Hepatocyte (in vitro differentiated cells): ENCODE measurements around the gene MATR3.
"Not testable (repeated sequence)": the region's sequence is repeated elsewhere in the genome, so short reads cannot be mapped to it uniquely, and the experiment has no call there.

Source experiments
- EZH2 ChIP-seq: fragments of 200-600 bp; sonication (generic); IDR thresholded peaks from 2 replicates; pipeline ENCODE4 v1.6.1; 2016; ENCODE audit warnings: antibody characterized with exemption, mild to moderate bottlenecking, borderline replicate concordance
- TF ChIP-seq, protein P1 (sequence below): fragments of 200-600 bp; sonication (generic); IDR thresholded peaks from 2 replicates; pipeline ENCODE4 v1.5.1; 2016; ENCODE audit warnings: antibody characterized with exemption, mild to moderate bottlenecking; ENCODE audit not compliant: poor library complexity

DNA sequence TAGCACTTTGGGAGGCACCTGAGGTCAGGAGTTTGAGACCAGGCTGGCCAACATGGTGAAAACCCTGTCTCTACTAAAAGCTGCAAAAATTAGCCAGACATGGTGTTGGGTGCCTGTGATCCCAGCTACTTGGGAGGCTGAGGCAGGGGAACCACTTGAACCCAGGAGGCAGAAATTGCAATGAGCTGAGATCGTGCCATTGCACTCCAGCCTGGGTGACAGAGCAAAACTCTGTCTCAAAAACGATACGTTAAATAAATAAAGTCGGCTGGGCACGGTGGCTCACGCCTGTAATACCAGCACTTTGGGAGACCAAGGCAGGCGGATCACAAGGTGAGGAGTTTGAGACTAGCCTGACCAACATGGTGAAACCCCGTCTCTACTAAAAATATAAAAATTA is 62.4 kb downstream of the MATR3 start:
- TF ChIP-seq, protein P1, sequence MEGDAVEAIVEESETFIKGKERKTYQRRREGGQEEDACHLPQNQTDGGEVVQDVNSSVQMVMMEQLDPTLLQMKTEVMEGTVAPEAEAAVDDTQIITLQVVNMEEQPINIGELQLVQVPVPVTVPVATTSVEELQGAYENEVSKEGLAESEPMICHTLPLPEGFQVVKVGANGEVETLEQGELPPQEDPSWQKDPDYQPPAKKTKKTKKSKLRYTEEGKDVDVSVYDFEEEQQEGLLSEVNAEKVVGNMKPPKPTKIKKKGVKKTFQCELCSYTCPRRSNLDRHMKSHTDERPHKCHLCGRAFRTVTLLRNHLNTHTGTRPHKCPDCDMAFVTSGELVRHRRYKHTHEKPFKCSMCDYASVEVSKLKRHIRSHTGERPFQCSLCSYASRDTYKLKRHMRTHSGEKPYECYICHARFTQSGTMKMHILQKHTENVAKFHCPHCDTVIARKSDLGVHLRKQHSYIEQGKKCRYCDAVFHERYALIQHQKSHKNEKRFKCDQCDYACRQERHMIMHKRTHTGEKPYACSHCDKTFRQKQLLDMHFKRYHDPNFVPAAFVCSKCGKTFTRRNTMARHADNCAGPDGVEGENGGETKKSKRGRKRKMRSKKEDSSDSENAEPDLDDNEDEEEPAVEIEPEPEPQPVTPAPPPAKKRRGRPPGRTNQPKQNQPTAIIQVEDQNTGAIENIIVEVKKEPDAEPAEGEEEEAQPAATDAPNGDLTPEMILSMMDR, result not testable (repeated sequence)
- not testable (repeated sequence) for TF ChIP-seq EZH2
